ENCODE results near the gene ZNF385B.

ZNF385B gene

DNA sequence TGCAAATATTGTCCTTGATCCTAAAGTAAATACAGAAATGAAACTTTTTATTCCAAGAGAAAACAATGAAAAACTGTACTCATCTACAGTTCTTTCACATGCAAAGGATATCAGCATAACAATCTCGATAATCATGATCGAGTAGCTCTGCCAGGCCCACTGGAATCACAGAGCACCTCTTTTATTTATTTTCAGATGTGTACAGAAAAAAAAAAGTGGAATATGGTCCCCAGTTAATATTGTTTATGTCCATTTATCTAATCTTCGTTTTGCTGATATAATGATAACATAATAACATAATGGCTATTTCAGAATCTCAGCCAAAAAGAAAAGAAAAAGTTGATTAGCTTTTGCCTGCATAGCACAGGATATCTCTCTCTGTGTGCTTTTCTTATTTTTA is 6.5 kb downstream of the ZNF385B start:
- DNase-seq: no peak

DNA sequence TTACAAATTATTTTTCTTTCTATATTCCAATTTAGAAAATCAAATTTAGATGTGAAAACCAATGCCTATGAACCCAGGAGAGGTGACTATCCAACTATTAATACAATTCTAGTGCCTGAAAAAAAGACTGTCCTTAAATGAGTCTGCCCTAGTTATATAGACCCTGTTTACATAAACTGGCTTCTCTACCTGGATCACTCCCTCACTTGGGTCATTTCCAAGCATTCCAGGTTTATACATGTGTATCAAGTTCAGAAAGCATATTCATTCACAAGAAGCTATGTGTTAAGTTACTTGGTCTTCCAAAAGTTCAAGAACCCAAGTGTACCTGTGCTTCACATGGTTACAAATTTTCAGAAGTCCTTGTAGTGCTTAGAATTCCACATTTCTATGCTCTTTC is 8.3 kb downstream of the ZNF385B start:
- DNase-seq: no peak

DNA sequence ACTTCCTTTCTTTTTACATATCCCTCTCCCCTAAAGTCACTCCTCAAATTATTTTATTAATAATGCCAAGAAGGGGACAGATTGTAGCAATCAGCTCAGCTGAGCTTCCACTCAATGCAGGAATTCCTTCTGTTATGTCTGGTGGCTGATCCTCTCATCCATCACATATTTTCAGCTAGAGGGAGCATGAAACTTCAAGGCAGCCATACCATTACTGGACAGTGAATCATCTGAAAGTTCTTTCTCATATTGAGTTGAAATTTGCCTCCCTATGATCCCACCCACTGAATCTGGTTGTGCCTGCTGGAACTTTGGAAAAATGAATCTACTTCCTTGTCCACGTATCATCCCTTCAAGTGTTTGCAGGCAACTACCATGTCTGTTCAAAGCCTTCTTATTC is 11.2 kb downstream of the ZNF385B start:
- DNase-seq: no peak

DNA sequence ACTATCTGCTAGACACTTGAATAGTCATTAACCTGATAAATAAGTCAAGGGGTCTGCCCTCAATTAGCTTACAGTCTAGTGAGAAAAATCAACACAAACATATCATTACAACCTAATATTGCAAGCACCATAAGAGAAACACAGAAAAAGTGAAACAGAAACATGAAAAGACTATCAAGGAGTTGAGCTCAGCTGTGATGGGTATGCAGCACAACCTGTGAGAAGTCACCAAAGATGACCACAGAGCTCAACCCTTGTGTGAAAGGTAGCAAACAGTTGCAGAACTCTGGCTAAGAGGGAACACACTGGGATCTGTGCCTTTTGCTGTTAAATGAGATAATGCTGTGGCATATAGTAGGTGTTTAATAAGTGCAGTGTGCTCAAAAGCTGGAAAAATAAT is 11.7 kb downstream of the ZNF385B start:
- no peak for DNase-seq

DNA sequence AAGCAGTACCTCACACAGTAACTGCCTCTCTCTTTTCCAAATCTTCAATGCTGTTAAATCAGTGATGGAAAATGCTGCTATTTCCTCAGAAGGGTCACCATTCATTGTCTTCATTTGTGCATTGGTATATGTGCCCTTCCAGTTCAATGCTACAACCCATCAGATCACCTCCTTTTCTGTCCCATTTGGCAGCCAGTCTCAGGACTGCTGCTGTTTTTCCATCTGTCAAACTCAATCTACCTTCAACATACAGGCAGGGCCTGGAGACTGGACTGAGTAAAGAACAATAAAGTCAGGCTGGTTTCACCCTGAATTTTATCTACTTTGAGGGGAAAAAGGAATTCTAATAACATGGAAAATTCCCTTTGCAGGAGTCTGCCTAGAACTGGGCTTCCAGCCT is 17.9 kb downstream of the ZNF385B start:
- DNase-seq: no peak

DNA sequence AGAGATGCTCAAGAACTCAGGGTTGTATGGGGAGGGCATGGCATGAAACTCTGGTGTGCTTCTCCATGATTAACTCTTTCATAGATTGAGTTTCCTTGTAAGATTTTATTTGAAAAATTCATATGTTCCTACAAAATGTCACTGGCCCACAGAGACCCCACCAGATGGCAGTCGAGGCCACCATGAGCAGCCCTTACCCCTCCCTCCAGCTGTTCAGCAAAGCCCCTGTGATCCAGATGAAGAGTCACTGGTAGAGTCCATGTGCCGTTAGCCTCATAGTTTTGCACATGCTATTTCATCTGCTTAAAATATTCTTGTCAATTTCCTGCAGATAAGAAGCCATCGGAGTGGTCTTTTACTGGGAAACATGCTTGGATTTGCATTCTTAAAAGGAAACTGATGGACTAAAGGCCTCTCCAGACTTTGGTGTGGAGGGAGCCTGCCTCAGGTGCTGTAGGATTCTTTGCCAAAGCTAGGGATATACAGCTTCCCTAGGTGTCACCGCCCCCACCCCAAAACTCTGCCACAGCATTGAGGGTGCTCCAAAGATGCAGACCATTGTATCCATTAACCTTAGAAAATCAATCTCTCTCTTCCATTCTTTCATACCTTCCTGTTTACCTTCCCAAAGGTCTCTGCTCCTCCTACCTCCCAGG is 18.8 kb downstream of the ZNF385B start:
- DNase-seq: no peak

DNA sequence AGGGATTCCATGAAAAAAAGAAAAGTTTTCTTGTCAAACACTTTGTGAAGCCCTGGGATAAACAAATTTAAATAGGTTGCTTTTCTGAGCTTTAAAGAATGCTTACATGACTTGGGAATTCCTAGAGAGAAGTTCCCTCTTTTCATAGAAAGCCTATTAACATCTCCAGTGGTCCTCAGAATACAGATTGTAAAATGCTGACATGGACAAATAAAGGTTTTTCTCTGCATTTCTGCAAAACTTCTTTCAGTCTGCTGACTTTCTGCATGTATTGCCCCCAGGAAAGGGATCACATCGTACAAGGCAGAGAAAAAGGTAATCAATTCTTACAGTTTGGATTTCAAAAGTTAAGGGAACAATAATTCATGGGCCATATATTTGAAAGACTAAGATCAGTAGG is 20.6 kb downstream of the ZNF385B start:
- DNase-seq: no peak

DNA sequence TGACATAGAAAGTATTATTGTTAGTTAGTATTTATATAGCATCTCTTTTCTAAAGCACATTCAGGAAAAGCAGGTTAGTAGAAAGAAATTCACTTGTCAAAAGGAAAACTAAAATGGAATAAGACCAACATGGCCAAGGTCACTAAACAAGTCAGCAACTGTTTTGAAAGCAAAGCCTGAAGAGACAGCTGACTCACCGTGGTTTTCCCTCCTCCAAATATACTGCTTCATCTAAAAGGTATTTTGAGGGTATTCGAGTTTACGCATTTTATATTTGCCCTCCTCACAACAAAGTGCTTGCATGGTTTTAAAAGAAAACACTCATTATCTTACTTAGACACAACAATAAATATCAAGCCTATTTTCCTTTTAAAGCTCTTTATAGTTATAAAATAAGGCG is 24.0 kb downstream of the ZNF385B start:
- DNase-seq: no peak

DNA sequence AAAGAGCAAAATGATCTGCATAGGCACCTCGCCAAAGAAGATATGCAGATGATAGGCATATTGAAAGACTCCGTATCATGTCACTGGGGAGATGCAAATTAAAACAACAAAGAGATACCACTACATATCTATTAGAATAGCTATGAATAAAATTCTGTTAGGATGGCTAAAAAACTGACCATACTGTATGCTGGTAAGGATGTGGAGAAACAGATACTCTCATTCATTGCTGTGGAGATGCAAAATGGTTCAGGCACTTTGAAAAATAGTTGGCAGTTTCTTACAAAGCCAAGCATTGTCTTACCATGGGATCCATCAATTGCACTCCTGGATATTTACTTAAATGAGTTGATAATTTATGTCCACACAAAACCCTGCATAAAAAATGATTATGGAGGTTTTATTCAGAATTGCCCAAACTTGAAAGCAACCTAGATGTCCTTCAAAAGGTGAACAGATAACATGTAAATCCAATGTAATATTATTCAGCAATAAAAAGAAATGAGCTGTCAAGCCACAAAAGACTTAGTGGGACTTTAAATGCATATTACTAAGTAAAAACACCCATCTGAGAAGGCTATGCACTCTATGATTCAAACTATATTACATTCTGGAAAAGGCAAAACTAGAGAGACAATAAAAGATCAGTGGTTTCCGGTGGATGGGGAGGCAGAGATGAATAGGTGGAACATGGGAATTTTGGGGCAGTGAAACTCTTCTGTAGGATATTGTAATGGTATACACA is 31.2 kb downstream of the ZNF385B start:
- DNase-seq: no peak

DNA sequence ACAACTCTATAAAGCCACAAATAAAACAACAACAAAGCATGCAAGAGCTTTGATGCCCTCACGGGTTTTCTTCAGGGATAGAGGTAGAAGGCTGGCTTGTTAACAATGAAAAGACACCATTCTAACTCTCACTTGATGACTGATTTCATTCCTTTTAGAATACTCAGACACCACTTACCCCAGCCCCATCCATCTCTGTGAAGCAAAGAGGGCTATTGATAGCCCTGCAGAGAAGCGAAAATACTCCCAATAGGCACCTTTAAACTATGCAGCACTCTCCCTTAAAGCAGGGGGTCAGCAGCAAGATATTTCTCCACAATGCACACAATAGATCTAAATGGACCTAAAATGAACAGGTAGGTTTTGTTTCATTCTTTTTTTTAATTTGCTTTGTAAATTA is 35.1 kb downstream of the ZNF385B start:
- no peak for DNase-seq

DNA sequence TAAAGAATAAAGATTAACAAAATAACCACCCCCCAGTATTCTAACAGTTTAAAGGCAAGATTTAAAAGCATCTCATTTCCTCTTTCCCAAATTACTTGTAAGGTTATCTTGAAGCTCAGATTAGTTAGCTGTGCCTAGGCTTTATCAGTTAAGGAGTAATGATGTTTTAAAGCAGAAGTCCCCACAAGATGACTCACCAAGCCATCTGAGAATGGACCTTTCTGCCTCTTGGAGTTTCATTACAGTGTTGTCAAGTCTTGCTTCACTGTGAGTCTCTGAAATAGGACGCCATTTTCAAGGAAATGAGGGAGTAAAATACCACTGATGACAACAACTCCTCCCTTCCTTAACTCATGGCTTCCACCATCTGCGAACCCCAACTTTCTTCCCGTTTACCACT is 35.9 kb downstream of the ZNF385B start:
- no peak for DNase-seq

DNA sequence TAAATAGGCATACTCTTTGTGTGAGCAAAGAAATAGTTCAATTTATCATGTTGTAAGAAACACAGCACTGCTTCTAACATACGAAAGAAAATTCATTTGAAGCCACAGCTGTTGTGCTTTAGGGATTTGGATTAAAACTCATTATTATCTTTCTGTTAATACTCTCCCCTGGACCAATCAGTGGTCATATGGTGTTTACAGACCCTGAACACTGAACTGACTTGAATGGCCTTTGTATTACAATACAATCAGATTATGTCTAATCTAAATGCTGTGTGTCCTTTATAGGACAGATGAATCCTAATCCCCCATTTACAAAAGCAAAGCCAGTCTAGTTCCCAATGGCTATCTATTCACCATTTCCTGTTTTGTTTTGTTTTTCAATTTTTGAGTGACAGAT is 36.5 kb downstream of the ZNF385B start:
- DNase-seq: no peak

DNA sequence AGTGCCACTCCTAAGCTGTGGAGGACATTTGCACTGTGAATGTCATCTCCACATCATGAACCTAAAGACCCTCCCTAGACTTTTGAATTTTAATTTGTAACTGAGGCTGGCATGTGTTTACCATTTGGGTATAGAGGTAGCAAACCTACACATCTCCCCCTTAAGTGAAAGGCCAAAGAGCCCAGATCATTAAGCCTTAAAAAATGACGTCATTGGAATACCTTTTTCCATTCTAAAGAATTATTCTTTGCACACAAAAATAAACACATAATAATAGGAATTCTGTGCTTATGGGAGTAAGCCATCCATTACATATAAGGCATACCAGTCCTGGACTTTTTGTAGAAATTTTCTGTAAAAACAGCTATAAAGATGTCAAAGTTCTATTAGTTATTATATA is 38.9 kb downstream of the ZNF385B start:
- DNase-seq: no peak

DNA sequence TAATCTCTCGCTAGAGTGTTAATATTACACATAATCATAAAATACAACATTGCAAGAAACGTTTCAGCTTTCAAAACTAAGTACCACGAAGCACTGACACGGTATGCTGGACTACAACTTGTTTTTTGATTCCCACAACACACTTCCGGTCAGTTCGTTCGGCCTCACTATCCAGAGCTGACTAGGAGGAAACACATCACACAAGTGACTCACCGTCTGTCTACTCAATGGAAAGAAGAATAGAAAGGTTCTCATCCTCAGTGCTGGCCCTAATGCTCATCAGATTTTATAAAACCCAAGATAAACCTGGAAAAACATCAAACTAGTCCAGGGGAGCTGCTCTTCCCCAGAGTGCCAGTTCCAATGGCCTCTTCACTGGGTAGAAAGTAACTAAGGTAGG is 42.9 kb downstream of the ZNF385B start:
- DNase-seq: no peak

DNA sequence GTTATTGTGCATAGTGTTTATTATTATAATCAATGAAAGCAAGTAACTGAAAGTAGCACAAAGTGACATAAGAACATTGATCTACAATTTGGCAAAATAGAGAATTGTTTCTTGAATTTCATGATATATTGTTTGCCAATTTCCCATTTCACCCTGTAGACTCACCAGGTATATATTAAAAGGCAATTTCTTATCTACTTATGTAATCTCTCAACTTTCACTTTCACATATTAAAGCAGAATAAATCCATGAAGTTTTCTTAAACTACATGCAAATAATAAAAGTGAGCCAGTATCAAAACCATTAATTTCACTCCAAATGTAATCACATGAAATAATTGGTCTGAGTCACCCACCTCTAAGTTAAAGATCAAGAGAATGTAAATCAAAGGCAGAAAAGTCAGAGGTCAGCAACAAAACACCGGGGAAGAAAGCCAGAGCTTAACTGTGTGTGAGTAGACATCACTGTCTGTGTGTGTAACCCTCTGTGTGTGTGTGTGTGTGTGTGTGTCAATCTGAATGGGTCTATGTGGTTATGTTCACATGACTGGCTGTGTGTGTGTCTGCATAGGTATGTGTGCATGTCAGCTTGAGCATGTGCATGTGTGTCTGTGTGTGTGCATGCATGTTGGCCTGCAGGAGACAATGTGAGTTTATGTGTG is 44.1 kb downstream of the ZNF385B start:
- DNase-seq: no peak

DNA sequence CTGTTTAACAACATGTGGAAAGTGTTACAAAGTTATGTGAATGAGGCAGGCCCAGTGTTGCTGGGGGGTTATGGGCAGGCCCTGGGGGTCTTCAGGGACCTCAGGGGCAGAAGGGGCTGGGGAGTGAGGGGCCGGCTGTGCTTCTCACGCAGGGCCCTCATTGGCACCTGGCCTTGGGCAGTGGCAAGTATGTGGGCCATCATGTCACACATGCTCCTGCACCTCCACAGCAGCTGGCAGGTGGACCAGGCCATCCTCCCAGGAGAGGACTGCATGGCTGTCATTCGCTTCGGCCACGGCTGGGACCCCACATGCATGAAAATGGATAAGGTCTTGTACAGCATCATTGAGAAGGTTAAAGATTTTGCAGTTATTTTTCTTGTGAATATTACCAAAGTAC is 47.4 kb downstream of the ZNF385B start:
- no peak for DNase-seq

DNA sequence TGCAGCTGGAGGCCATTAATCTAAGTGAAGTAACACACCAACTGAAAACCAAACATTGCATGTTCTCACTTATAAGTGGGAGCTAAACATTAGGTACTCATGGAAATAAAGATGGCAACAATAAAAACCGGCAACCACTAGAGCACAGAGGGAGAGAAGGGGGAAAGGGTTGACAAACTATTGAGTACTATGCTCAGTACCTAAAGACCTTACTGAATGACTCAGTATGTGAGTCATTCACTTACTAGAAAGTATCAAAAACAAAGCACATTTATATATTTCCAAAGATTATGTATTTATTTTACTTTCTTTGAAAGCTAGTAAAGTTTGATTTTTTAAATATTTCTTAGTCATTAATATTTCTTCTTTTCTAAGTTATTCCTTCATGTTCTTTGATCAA is 48.9 kb downstream of the ZNF385B start:
- no peak for DNase-seq

DNA sequence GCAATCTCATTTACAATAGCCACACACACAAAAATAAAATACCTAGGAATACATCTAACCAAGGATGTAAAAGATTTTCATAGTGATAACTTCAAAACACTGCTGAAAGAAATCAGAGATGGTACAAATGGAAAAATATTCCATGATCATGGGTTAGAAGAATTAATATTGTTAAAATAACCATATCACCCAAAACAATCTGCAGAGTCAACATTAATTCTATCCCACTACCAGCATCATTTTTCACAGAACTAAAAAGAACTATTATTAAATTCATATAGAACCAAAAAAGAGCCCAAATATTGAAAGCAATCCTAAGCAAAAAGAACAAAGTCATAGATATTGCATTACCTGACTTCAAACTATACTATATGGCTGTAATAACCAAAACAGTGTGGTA is 50.4 kb downstream of the ZNF385B start:
- no peak for DNase-seq

DNA sequence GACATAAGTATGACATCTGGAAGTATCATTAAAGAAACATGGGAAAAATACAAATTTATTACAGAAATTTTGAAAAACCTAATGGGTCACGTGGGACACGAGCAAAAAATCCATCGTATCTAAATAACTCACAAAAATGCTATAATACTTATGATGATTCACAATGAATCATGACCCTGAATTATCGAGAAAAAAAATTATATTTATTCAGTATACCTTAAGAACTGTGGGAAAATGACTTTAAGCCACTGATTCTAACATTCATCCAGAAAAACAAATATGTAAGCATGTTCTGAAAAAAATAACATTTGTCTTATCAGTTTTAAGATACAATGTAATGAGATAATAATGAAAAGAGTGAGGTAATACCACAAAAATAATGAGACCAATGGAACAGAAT is 51.8 kb downstream of the ZNF385B start:
- no peak for DNase-seq

DNA sequence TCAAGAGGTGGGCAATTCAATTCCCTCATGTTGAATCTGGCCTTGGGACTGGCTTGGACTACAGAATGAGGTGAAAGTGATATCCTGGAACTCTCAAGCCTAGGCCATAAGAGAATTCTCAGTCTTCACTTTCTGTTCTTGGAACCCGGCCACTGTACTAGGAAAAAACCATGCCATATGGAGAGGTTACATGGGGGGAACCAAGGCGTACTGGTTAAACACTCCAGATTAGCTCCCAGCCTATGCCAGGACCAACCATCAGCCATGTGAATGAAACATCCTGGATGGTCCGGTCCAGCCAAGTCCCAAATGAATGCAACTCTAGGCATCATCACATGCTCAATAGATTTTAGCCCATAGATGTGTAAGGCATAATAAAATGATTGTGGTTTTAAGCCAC is 56.4 kb downstream of the ZNF385B start:
- DNase-seq: no peak

DNA sequence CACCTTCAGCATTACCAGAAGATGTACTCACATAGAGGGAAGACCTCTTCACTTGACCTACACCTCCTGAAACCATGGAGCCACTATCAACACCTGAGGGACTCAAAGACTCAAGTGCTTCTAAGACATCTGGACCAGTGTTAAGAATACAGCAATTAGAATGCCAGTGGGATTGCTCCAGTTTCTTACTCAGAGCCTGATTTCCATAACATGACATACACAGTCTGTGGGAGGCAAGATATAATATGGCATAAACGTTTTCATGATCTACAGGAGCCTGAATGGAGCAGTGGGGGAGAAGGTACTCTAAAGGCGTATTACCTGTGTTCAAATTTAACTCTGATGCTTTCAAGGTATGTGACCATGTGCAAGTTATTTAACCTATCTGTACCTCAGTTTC is 57.2 kb downstream of the ZNF385B start:
- no peak for DNase-seq

DNA sequence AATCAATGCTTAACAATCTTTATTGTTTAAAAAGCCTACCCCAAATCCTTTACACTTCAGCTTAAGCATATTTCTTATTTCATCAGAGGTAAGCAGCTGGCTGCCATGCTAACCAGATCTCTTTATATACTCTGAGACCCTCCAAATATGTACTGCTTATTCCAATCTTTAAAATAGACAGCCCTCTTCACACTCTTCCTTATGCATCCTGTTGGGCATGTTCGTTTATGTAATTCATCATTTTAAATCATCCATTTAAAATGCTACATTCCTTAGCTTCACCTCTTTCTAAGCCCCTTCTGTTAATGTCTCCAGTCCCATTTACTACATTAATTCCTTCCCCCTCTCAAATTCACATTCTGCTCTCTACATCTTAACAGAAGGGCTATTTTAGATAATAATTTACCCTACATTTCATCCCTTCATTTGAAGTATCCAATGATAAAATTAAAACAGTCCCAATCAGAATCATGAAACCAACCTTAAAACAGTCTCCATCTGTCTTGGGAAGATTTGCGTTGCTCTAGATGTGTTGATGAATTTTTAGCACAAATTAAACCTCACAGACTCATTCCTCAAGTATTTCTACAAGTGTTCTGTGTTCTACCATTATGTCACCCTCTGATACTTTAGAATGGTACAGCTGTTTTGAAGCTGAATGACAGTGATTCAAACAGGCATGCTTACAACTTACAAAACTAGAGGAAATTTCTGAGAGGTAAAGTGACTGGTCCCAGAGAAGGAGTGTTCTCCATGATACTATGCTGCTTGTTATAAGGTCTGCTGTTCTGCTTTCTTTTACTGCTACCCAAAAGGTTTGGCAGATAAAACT is 59.1 kb downstream of the ZNF385B start:
- no peak for DNase-seq

DNA sequence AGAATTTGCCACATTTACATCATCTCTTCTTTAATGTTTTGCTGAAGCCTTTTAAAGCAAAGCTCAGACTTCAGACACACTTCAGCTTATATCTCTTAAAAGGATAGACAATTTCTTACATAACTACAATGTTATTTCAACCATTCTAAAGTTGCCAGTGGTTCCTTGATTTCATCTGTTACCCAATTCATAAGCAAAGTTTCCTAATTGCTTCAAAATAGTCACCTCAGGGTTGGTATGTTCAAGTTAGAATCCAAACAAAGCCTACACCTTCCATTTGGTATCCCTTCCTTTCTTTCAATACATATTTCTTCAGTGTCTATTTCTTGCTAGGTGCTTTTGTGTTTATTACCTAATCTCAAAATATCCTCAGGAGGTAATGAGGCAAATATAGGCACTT is 60.6 kb downstream of the ZNF385B start:
- no peak for DNase-seq
